ENCODE measurements around the gene HCFC2.
"Not testable (repeated sequence)": the region's sequence is repeated elsewhere in the genome, so short reads cannot be mapped to it uniquely, and the experiment has no call there.

Gene HCFC2

DNA sequence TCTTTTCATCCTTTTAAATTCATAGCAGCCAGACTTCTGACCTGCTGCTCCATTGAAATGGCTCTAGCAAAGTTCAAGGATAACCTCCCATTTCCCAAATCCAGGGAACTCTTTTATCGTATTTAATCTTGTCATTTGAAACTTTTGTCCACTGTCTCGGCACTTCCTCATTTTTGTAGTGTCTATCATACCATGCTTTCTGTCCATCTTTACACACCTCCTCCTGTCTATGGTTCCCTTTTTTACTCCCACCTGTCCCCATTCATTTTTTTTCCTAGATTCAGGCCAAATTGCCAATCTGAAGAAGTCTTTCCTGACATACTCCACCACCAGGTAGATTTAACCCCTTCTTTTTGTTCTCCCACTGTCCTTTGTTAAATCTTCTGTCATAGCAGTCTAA is 42.6 kb downstream of the HCFC2 start:
- TF ChIP-seq, protein P1, sequence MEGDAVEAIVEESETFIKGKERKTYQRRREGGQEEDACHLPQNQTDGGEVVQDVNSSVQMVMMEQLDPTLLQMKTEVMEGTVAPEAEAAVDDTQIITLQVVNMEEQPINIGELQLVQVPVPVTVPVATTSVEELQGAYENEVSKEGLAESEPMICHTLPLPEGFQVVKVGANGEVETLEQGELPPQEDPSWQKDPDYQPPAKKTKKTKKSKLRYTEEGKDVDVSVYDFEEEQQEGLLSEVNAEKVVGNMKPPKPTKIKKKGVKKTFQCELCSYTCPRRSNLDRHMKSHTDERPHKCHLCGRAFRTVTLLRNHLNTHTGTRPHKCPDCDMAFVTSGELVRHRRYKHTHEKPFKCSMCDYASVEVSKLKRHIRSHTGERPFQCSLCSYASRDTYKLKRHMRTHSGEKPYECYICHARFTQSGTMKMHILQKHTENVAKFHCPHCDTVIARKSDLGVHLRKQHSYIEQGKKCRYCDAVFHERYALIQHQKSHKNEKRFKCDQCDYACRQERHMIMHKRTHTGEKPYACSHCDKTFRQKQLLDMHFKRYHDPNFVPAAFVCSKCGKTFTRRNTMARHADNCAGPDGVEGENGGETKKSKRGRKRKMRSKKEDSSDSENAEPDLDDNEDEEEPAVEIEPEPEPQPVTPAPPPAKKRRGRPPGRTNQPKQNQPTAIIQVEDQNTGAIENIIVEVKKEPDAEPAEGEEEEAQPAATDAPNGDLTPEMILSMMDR (IDR thresholded peaks at IDR 0.05; ENCODE audit: extremely low read depth, missing control alignments), result no peak
- DNase-seq (ENCODE audit: low spot score), result no peak

DNA sequence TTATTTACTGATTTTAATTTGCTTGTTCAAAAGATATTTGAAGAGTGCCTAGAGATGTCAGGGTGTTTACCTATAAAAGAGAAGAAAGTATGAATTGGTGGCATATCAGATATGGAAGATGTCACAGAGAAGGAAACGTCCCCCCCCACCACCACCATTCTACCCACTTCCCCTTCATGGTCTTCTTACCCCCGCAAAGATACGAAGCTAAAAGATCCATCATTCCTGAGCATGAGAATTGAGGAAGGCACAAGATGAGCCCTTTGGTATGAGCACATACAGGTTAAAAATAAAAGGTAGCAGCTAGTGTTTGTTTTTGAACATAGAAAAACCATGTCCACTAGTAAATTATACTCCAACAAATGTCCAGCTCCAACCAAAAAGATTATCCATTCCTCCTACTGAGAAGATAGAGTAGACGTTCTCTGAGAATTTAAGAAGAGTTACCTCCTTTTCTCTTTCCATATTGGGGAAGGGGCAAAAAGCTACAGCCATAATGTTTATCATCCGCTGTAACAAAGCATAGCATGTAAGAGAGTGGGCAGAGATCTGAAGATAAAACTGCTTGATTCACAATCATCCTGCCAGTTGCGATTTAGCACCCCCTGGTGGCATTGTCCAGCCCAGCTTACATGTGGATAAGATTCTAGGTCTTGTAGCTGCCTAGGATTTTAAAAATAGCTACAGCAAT is 44.6 kb downstream of the HCFC2 start:
- DNase-seq (ENCODE audit: low spot score), result peak; percentile 57

DNA sequence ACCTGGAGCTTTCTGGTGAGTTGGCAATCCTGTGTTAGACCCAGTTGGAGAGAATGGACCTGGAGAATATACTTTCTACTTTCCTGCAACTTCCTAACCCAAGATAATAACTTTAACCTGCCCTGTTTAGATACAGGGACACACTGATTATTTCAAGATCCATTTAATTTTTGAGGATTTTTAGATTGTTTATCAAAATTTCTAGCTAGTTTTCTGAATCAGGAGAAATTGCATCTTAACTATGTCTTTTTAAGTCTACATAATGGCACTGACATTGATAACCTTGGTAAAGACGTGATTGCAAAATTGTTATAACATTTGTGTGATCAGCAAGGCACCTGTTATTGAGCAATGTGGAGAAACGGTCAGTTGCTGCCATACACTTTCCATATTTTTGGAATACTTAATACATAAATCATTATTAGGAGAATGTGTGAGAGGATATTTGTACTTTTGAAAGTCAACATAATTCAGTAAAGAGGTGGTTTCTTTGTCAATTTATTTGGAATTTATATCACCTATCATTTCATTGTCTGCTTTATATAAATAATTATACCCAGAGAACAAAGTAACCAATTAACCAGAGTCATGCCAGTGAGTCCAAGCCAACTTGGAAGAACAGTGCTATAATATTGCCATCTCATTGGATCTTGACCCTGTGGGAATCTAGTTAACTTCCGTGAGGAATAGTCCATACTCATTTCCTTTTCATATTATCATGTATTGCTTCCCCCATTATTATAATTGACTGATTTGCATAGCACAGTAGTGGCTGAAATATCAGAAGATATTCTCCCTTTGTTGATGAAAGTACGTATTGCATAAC is 45.3 kb downstream of the HCFC2 start:
- no peak for DNase-seq (ENCODE audit: low spot score)

More for the DNA sequence above, 44.6 kb downstream of the HCFC2 start:
- TF ChIP-seq, protein P1 (IDR thresholded peaks at IDR 0.05; ENCODE audit: extremely low read depth, missing control alignments), result peak; percentile 75

DNA sequence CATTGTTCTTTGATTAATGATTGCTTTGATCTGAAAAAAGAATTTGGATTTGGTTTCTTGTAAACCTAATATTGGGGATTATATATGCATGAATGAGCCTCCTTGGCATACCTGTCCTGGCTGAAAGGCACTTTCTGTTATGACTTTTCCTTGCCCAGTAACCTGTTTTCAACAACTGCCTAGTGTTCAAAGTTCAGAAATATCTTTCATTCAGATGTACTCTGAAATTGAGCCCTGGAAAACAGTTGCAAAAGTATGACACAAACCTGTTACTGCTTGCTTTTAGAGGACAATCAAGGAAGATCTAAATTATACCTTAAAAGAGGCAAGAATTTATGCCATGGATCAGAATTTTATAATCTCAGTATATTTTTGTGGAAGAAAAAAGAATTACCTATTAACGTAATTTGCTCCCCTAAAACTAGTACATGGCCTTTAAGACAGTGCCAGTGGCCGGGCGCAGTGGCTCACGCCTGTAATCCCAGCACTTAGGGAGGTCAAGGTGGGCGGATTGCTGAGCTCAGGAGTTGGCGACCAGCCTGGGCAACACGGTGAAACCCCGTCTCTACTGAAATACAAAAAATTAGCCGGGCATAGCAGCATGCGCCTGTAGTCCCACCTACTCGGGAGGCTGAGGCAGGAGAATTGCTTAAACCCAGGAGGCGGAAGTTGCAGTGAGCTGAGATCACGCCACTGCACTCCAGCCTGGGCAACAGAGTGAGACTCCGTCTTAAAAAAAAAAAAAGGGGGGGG is 50.7 kb downstream of the HCFC2 start:
- not testable (repeated sequence) for DNase-seq (ENCODE audit: low spot score)

More for the DNA sequence above, 45.3 kb downstream of the HCFC2 start:
- TF ChIP-seq, protein P1 (IDR thresholded peaks at IDR 0.05; ENCODE audit: extremely low read depth, missing control alignments), result no peak

DNA sequence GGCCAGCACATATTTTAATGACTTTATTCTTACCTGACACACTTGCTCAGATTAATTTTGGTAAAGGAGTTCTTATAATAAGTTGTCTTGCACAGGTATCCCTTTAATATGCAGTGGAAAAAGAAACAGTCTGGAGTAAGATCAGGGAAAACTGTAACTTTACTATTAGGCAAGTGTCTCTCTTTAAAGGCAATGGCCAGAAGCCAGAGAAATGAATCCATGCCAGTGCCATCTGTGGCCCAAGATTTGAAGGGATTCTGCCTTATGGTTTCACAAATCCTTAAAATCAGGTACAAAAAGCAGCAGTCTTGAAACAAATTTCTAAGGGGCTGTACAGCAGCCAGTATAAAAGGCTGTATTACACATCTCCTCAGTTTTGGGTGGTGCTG is 51.2 kb downstream of the HCFC2 start:
- no peak for DNase-seq (ENCODE audit: low spot score)
- TF ChIP-seq, protein P1 (IDR thresholded peaks at IDR 0.05; ENCODE audit: extremely low read depth, missing control alignments), result no peak

DNA sequence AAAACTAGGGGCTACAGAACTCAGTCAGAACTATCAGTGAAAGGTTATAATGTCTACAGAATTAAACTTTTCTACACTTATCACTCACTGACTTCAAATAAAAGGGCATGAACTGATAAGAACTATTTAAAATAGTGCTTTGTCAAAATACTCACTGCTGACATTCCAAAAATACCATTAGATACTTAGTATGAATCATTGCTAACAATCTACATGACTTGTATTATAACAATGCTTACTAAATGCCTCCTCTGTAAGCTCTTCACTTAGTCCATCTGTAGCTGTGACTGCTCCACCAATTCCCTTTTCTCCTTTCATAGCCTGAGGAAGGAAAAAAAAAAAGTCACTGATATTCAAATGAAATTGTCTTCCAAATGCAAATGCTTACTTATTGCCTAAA is 56.7 kb downstream of the HCFC2 start:
- DNase-seq (ENCODE audit: low spot score), result no peak
- TF ChIP-seq, protein P1 (IDR thresholded peaks at IDR 0.05; ENCODE audit: extremely low read depth, missing control alignments), result no peak

DNA sequence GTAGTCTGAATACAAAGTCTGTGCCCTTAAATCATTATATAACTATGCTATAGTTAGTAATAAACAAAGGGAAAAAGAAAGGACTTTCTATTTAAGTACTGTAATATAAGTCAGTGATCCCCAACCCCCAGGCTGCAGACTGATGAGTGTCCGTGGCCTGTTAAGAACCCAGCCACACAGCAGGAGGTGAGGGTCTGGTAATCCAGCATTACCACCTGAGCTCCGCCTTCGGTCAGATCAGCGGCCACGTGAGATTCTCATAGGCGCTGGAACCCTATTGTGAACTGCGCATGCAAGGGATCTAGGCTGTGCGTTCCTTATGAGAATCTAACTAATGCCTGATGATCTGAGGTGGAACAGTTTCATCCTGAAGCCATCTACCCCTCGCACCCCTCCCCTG is 58.0 kb downstream of the HCFC2 start:
- TF ChIP-seq, protein P1 (IDR thresholded peaks at IDR 0.05; ENCODE audit: extremely low read depth, missing control alignments), result no peak
- DNase-seq (ENCODE audit: low spot score), result no peak
